ENCODE measurements around the gene CCL1.

The CCL1 gene

DNA sequence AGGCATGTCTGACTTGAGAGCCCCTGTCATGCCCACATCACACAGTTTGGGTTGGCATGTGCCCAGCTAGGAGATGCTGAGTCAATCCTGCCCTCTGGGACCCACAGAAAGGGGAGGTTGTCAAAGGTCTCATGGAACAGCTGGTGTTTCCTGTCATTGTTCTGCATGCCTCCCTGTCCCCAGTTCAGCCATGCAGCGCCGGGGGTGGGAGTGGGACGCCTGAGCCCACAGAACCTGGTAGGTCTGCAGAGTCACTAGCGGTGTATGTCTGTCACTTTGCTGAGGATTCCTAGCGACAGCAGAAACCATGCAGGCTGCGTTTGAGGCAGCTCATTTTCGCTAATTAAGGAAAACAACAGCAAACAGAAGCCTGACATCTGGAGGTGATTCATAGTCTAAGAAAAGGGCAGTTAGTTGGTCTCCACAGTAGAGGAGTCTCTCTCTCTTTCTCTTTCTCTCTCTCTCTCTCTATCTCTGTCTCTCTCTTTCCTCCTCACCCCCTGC lies 19.6 kb upstream of the CCL1 start:
- DNase-seq (ENCODE audit: low read depth) = no peak

DNA sequence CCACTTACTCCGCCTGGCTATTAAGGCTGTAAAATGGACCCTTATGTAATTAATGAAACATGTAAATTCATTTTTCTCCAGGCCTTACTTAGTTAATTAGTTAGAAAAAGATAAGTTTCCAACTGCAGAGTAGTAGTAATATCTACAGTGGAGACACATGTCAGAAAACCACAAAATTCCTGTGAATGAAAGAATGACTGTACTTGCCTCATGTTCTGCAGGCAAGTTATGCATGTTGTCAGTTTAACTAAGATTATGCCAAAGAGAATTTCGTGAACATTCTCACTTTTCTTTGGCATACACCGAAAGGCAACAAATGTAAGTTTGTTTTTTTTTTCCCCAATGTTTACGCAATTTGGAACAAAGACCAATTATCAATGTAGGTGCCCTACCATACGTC lies 16.8 kb upstream of the CCL1 start:
- no peak for DNase-seq (ENCODE audit: low read depth)

DNA sequence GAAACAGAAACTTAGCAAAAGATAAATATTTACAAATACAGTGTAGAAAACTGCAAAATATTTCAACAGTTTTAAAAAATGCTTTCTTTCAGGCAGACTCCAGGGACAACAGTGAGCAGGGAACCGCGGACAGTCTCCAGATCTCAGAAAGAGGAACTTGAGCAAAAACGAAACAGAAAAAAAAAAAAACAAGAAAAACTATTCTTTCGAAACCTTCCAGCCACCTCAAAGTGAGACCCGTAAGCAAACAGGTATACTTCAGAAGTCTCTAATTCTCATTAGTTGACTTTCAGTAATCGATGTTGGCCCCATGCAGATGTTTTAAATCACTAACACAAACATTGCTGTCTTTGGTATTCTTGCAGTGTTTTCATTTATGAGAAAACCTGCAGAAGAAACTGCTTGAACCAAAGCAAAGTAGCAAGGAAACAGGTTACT lies 15.7 kb upstream of the CCL1 start:
- DNase-seq (ENCODE audit: low read depth) = no peak

DNA sequence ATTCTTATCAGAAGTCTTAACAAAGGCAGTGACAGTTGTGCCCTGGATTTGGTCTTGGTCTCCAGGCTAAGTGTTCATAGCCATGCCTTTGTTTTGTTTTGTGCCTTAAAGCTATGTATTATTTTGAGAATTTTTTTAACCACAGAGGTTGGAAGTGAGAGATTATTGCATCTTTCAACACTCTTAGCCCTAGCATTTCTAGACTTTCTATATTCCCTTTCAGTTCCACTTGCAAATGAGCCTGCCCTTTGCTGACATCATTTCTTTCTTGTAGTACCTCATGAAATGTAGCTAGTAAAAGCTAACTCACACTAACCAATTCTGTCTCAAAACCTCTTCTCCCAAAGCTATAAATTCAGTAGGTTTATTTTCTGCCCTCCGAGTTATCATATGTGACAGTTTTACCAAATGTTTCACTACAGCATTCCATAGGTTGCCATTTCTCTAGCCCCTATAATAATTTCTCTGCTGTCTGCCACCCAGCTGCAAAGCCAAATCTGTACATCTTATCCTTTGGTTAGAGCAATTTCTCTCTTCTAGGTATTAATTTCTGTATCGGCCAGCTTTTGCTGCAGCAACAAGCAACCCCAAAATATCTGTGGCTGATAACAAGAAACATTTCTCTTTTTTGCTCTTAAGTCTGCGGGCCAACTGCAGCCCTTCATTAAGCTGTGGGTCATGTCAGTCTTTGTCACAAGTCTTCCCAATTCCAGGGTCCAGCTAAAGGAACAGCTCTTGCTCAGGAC lies 14.2 kb upstream of the CCL1 start:
- no peak for DNase-seq (ENCODE audit: low read depth)

DNA sequence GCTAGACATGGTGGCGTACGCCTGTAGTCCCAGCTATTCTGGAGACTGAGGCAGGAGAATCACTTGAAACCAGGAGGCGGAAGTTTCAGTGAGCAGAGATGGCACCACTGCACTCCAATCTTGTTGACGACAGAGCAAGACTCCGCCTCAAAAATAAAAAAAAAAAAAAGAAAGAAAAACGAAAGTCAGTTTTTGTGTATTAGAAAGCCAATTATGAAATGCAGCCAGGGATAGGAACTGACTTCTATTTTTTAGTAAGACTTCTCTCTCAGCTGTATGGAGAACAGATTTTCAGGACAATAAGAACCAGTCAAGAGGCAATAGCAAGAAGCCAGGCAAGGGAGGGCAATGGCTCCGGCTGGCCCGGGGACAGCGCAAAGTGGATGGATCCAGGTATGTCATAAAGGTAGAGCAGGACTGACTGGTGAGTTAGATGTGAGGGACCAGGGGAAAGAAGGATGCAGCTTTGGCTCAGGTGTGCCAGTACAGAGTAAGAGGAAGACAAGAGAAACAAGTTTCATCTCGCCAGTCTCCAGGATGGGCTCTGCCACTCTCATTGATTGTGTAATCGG lies 12.5 kb upstream of the CCL1 start:
- DNase-seq (ENCODE audit: low read depth) = no peak

DNA sequence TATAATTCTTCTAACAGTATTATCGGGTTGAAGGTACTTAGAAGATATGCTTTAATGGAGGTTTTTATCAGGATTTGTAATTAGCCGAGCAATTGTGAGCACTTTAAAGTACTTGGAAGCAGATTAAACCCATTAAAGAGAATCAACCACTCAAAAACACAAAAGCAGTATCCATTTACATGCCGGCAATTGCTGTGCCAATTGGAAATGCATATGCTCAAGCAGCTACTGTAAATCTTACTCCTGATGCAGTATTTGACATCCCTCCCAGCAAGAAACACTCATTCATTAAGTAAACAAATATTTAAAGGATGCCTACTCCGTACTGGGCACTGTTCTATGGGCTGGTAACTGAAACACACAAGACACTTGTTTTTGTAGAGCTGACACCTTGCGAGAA lies 11.4 kb upstream of the CCL1 start:
- no peak for DNase-seq (ENCODE audit: low read depth)

DNA sequence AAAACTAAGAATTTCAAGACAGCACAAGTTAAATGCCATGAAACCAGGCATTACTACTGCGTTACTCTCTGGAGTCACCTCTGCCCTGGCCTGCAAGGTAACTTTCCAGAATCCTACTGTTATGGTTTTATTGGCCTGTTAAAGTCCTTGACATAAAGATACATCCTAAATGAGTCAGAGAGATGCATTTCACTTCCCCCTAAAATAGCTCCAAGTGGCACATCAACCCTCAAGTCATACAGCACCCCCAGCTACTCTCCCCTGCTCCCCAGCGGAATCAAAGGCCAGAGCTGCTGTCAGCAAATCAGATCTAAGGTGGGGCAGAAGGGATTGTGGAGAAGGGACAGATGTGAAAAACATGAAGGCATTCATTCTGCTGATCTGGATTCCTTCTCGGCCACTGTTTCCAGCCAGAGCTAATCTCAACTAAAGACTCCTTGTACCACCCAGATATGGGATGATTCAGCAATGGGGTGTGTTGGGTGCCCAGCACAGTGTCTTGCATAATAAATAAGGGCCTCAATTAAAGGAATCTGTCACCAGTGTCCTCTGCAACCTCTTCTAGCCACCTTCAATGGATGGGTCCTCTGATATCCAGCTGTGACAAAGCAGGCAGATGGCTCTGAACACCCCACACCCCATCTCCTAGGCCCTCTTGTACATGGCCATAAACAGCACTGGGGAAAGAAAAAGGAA lies 8.5 kb upstream of the CCL1 start:
- DNase-seq (ENCODE audit: low read depth) = no peak

DNA sequence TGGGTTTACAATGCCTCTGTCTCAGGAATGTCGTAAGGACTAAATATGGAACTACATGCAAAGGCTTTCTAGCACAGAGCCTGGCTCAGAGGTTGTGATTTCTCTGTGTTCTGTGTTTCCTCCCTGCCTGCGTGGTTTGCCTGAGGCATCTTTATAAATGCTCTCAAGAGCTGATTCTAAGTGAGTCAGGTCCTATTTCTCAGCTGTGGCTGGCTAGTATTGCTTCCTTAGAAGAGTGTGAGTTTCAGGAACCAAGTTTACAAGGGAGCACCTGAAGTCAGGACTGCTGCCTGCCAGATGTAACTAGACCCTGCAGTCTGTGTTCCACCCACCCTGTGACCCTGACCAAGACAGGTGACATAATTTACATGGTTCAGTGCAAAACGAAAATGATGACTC lies 8.0 kb upstream of the CCL1 start:
- no peak for DNase-seq (ENCODE audit: low read depth)

DNA sequence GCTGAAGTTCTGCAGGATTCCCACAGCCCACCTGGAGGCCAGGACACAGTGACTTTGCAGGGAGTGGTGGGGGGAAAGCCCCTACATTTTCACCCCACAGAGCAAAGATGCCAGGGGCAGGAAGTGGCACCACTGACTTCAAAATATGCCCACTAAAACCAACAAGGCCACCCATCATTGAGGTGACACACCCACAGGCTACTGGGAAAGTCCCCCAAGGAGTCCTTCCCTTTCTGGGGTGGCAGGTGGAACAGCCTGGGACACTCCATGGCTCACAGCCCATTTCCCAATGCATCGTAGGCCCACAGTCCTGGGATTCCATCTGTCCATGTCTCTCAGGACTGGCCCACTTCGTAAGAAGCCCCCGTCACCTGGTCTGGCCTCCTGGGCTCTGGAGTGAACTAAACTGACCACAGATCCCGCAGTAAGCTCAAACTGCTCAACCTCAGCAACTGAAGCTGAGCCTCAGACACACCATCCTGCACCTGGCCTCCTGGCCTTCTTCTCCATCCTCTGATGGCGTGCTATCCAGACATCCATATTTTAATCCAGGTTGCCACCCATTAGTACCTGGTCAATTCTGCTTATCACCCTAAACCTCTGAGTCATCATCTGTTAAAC lies 7.5 kb upstream of the CCL1 start:
- DNase-seq (ENCODE audit: low read depth) = no peak

DNA sequence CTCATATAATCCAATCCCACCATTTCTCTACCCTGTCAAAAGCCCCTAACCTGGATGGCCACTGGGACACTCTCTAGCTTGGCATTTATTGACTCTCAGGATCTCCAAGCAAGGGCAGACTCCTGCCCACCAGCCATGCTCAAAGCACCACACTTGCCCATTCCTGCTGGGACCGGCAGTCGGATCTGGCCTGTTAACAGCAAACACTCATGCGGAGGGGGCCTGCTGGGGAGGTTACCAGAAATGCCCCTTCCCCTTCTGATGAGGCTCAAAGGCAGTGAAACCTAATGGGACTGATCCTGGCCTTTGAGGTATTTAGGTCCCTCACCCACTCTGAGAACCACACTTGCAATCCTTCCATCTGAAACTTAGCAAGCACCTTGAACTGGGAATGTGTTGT lies 6.5 kb upstream of the CCL1 start:
- no peak for DNase-seq (ENCODE audit: low read depth)

DNA sequence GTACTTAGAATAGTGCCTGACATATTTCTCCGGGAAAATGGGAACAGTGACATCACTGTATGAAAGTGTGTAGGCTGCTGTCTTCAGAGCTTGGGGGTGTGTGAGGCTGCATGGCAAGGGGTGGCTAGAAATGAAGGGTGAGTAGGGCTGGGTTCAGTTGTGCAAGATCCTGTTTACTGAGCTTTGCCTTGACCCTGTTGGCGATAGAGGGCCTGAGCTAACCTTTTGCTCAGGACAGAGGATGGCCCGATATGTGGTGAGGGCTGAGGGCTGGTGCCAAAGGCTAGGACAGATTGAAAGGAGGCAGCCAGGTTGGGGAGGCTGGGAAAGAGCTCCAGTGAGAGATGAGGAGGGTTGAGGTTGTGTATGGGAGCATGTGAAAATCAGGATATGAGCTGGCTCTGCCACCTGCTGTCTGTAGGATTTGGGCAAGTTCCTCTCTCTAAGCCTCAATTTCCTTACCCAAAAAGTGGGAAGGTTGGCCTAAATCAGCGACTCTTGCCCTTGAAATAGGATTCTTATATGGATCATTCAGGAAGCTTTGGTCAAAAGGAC lies 6.0 kb upstream of the CCL1 start:
- DNase-seq (ENCODE audit: low read depth) = no peak

DNA sequence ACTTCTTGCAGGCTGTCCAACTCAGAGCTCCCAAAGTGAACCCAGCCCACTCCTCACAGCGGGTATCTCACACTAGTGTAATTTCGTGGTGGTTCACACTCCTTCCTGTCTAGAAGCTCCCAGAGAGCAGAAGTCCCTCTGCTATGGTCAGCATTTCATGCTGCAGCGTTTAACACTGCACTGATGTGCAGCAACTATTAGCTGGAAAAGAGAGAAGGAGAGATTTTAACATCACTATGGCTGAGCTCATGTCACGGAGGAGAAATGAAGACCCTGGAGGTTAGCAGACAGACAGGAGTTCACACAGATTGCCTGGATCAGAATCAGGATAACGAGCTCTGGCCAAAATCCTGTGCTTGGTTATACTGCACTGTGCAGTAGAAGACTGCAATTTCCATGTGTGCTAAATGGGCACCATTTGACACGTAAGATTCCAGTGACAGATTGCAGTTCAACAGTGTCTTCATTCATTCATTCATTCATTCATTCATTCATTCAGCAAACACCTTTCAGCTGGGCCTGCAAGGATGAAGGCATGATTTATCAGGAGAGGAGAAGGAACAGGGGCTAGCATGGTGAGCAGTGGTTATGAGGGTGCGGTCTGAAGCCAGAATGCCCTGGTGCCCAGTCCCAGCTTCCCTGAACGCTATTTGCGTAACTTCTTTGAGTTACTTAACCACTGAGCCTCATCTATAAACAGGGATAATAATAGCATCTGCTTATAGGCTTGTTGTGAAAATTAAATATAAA lies 5.3 kb upstream of the CCL1 start:
- no peak for DNase-seq (ENCODE audit: low read depth)

DNA sequence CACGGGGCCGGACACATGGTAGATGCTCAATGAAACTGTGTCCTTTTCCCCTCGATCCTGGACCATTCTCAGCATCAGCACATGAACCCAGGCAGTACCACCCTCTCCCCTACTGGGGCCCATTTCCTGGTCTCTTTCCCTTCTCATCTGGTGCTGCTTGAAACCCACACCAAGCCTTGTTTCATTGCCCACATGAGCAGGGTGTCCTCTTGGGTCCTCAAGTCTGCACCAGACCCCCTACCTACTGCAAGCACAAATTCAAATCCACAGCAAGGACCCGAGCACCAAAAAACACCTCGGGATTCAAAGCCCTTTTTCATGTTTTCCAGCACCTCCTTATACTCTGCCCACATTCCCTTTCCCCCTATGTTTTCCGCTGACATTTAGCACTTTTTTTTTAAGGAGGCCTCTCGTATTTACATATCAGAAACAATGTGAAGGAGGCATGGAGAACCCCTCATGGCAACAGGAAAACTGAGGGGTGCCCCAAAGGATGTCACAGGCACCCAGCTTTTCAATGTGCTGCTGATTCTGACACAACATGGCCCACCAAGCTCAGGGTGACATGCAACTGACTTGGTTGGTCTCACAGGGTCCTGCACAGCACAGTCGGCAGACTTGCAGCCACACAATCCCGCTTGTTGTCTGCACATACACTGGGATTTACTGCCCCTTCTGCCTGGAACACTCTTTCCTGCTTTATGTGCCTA lies 4.6 kb upstream of the CCL1 start:
- no peak for DNase-seq (ENCODE audit: low read depth)

DNA sequence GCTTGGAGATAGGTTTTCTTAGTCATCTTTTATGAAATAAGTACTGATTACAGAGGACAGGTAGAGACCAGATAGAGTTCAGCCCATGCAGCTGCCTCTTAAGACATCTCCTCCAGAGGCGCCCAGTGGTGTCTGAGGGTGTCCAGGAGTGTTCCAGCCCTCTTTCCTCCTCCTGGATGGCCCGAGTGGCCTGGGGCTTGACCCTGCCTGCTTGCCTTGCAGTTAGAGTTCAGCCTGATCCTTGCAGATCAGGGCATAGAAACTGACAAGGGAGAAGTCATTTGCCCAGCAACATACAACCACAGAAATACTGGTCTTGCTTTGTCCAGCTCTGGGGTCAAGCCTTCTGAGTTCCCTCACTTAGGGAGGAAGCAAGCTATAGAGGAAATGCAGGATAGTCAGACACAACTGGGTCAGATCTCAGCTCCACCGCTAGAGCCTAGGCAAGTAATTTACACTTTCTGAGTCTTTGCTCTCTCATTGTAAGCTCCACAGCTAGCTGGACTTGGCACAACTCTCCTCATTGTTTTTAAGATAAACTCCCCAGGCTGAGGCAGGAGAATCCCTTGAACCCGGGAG lies 3.6 kb upstream of the CCL1 start:
- no peak for DNase-seq (ENCODE audit: low read depth)

DNA sequence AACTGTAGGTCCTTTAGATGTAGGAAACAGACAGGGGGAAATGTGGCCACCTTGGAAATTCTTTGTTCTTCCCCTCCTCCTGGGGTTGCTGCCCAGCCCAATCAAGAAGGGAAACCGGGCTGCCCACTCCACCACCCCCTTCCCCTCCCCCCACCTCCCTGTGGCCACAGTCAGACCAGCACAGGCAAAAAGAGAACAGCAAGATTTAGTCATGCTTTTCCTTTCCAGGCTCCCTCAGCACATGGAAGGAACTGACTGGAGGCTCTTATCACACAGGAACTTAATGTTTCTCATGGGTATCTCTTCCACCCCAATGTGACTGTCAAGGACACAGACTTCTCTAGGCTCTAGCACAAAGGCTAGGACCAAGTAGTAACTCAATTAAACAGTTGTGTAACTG lies 3.0 kb upstream of the CCL1 start:
- no peak for DNase-seq (ENCODE audit: low read depth)

DNA sequence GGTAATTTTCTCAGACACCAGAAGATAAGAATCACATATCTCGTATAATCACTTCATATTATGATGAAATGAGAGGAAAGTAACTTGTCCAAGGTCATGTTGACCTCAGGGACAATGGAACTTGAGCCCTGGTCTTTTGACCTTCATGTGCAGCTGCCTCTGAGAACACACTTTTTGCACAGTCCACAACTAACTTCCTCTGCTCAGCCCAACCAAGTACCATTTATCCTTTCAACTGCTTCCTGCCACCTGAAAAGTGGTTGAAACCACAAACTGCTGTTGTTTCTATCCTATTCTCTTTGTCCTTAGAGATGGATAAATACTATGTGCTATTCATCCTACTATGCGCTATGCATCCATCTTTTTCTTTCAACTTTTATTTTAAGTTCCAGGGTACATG lies 2.3 kb upstream of the CCL1 start:
- DNase-seq (ENCODE audit: low read depth) = no peak

DNA sequence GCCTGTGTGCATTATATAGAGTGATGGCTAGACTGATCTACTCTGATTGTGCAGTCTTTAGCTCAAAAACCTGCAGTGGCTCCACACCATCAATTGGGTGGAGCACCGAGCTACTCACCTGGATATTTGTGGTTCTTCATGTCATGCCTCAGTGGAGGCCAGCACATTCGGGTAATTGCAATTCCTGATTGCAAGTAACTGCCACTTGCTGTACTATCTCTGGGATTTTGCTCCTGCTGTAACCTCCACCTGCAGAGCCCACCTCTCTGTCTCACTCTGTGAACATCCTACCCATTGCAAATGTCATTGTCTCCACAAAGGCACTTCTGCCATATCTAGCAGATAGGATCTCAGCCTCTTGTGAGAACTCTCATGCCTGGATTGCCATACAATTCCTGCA lies 1.7 kb upstream of the CCL1 start:
- no peak for DNase-seq (ENCODE audit: low read depth)

DNA sequence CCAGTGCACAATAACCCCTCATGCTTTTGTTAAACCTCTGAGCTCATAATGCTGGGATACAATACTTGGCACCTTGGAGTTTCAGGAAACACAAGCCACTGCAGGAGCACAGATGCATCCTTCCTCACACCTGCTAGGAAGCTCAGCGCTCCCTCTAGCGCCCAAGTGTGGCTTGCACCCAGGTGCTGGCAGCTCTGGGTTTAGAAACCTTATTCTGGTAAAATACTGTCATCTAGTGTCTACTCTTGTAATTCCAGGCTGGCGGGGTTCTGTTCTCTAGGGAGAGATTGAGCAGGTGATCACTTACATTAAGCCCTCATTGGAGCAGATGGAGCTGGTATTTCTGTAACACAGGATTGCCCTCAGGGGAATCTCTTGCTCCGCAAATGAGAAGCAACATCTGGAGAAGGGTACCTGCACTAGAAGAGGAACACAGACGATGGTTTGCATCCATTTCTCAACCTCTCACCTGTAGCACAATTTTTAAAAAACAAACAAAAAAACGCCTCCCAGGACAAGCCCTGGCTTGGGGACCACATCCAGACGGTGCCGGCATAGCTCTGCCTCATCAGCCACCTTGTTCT lies 1.5 kb downstream of the CCL1 start:
- peak; percentile 70 for DNase-seq (ENCODE audit: low read depth)

DNA sequence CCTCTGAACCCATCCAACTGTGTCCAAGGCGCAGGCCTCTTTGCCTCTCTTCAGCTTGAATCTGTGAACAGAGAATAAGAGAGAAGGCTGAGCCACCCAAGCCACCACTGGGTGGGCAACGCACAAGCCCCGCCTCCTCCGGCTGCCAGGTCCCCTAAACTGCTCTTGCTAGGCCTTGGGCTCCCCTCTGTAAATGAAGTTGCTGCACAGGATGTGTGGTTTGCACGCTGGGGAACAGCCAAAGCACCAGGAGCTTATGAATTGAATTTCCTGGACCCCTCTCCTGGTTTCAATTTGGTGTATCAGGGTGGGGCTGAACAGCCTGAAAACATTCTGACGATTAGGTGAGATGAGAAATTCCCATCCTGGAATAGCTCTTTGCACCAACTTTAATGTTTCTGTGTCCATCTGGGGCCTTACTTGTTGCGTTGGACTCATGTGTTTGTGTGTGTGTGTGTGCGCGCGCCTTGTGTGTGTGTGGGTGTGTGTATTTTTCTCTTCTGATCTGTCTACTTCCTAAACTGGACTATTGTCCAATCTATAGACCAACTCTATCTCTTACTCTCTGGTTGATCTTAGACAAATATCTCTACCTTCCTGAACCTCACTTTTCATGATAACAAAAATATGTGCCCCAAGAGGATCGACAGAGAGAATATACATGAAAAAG lies 2.3 kb downstream of the CCL1 start:
- no peak for DNase-seq (ENCODE audit: low read depth)

DNA sequence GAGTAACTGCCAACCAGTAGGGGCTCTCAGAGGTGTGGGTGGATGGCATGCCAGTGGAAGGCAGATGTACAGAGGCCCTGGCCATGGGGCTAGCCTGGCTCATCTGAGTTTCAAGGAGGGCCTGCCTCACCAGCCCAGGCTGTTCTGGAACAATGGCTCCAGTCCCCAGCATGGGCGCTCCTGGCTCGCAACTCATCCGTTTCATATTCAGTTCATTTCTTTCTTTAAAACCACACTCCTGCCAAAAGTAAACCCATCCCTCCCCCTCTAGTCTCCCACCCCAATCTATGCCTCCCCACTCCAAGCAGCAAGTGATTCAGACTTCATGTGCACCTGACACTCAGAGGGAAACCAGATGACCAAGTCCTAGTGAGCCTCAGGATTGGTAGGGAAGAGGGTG lies 4.4 kb downstream of the CCL1 start:
- DNase-seq (ENCODE audit: low read depth) = no peak
